GM13976 (cell line): ENCODE measurements around the gene FRMD7.

Experiments used
- DNase-seq: peaks from one replicate; pipeline ENCODE4 v3.0.0; 2012; ENCODE audit warnings: low spot score
- CTCF ChIP-seq: IDR thresholded peaks from 2 replicates; pipeline ENCODE4 v1.5.1; 2012; ENCODE audit warnings: borderline replicate concordance, mild to moderate bottlenecking; ENCODE audit not compliant: insufficient read depth; ENCODE audit errors: extremely low read depth, missing control alignments, control extremely low read depth
- in situ Hi-C: fragments of 300-500 bp; cut with MboI; formaldehyde crosslinking; loops from one replicate; pipeline ENCODE4 v1.12.0; 2022; ENCODE audit warnings: low sequenced_read_pairs, mixed read lengths, inconsistent platforms; ENCODE audit not compliant: unreplicated experiment

The FRMD7 gene

DNA sequence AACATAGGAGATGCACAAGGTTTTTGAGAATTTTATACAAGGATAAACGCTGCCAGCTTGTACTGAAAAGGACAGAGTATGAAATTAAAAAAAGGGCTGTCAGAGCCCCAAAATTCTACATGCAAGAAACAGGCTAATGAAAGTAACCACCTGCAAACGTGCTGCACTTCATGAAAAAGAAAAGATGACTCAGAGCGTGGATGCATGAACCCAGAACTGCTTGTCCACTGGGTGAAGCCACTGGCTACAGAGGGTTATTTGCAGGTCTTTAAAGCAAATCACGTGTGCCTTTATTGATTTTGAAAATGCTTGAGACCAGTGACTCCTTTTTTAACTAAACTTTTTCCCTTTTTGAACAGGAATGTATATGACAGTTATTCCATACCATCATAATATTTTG is 25.3 kb upstream of the FRMD7 start:
- in situ Hi-C loops = no loop called here
- no peak for TF ChIP-seq CTCF
- no peak for DNase-seq

- TF ChIP-seq CTCF = no peak
- DNase-seq = no peak
- in situ Hi-C loops = no loop called here
These were observed 18.6 kb upstream of the FRMD7 start for GRCh38 chrX:132146456-132146855.

DNA sequence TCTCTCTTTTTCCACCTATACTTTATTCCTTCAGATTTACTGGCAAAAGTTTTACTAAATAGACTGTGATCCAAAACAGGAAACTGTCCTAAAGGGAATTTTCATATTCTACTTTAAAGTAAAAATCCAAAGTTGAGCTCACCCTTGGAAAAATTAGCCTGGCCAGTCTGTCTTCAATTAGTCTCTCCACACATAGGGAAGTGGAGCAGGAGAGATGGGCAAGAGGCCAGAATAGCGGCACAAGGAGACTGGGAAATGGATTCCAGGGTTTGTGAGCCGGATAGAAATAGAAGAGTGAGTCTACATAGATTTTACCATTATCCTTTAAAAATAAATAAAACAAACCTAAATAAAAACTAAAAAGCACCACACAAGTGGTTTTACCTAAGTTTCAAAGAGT is 16.2 kb upstream of the FRMD7 start:
- no peak for DNase-seq
- in situ Hi-C loops = no loop called here
- no peak for TF ChIP-seq CTCF

DNA sequence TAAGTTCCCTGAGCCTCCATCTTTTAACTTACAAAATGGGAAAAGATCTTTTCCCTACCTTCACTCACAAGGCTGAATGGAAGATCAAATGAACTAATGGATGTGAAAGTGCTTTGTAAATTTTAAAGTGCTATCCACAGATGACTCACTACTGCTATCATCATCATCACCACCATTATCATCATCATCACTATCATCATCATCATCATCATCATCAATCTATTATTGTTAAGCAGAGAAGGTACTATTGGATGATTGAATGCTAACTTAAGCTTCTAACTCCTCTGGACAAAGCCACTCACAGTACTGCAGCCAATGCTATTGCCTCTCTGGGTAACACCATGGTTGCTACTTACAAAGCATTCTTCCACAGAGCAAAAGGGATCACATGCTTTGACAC is 1.9 kb downstream of the FRMD7 start:
- in situ Hi-C loops = no loop called here
- DNase-seq = no peak

GRCh38 chrX:132120913-132121312 is 6.9 kb downstream of the FRMD7 start:
- in situ Hi-C loops = no loop called here
- DNase-seq = no peak
- TF ChIP-seq CTCF = no peak

More for the DNA sequence above, 1.9 kb downstream of the FRMD7 start:
- no peak for TF ChIP-seq CTCF

- no peak for DNase-seq
- no peak for TF ChIP-seq CTCF
- in situ Hi-C loops = no loop called here
These were observed 7.9 kb downstream of the FRMD7 start for GRCh38 chrX:132119821-132120515.
